GM13976 (cell line): ENCODE measurements around the gene POU2F2.

ENCODE experiments used
- DNase-seq: peaks from one replicate; pipeline ENCODE4 v3.0.0; 2012; ENCODE audit warnings: low spot score
- in situ Hi-C: fragments of 300-500 bp; cut with MboI; formaldehyde crosslinking; loops from one replicate; pipeline ENCODE4 v1.12.0; 2022; ENCODE audit warnings: low sequenced_read_pairs, mixed read lengths, inconsistent platforms; ENCODE audit not compliant: unreplicated experiment
- TF ChIP-seq, protein P1 (sequence below): IDR thresholded peaks from 2 replicates; pipeline ENCODE4 v1.5.1; 2012; ENCODE audit warnings: borderline replicate concordance, mild to moderate bottlenecking; ENCODE audit not compliant: insufficient read depth; ENCODE audit errors: extremely low read depth, missing control alignments, control extremely low read depth

POU2F2 gene

DNA sequence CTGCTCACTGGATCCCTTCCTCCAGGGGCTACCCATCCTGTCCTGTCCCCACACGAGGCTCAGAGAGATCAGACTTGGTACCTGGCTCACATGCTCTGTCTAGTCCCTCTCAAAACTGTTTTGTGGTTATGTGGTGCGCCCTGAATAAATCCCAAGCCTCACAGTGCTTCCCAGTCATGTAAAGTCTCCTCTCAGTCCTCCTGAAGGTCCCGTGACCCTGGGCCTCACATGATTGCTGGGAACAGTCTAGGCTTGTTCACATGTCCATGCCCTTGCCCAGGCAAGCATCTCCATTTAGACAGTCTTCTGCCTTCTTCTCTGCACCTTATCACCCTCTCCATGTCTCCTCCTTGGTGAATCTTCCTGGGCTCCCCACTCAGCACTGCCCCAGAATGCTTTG lies 36.0 kb upstream of the POU2F2 start:
- DNase-seq, result no peak
- TF ChIP-seq, protein P1, sequence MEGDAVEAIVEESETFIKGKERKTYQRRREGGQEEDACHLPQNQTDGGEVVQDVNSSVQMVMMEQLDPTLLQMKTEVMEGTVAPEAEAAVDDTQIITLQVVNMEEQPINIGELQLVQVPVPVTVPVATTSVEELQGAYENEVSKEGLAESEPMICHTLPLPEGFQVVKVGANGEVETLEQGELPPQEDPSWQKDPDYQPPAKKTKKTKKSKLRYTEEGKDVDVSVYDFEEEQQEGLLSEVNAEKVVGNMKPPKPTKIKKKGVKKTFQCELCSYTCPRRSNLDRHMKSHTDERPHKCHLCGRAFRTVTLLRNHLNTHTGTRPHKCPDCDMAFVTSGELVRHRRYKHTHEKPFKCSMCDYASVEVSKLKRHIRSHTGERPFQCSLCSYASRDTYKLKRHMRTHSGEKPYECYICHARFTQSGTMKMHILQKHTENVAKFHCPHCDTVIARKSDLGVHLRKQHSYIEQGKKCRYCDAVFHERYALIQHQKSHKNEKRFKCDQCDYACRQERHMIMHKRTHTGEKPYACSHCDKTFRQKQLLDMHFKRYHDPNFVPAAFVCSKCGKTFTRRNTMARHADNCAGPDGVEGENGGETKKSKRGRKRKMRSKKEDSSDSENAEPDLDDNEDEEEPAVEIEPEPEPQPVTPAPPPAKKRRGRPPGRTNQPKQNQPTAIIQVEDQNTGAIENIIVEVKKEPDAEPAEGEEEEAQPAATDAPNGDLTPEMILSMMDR, result no peak
- in situ Hi-C loops, result no loop called here

DNA sequence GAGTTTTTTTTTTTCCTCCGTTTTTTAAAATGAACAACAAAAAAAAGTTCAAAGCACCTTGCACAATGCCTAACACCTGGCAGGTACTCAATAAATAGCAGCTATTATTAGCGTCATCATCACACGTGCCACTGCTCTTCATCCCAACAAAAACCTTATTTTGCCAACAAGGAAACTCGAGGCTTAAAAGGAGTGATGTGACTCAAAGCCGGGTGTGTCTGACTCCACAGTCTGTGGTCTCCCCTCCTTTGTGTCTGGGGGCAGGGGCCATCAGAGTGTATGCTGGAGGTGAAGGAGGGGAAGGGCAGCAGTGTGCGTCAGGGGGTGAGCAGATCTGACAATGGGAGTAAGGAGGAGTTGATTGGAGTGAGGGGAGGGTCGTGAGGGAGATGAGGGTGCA lies 34.1 kb upstream of the POU2F2 start:
- in situ Hi-C loops, result no loop called here
- no peak for DNase-seq
- TF ChIP-seq, protein P1, result no peak

DNA sequence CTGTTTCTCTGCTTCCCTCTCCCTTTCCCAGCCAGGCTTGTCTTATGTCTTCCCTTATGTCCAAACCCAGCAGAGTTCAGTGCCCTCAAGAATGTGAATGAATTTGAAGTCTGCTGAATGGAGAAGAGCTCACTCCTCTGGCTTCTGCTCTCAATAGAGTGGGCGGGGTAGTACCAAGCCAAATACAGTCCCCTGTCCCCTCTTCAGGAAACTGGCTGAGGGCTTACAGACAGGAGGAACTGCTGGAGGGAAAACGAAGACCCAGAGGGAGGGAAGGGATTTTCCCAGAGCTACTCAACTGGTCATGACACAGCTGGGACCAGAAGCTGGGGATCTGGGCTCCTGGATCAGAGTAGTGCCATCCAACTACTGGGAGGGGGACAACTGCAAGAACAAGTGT lies 32.9 kb upstream of the POU2F2 start:
- TF ChIP-seq, protein P1, result no peak
- DNase-seq, result no peak
- in situ Hi-C loops, result no loop called here

DNA sequence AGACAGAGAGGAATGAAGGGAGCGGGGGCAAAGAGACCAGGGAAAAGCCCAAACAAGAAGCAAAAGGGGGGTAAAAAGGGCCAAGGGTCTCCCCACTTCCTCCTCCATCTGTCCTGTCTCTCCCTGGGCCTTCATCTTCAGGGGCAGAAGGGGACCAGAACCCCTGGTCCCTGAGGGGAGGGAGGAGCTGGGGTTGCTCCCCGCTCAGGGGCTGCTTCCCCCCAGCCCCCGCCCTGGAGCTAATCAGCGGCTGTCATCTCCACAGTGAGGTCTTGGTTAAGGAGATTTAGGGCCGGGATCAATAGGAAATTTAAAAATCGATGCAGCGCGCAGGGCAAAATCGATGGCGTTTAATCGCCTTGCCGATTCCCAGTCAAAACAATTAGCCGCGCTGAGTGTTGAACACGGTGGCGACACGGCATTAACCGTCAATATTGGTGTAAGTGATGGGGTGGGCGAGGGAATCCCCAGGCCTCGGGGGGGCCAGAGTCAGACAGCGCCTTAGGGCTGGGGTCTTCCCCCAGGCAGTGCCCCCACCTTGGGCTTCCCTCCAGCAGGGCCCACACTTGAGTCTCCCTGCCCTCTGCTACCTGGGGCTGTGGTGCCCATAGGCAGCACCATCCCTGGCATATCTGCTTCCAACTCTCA lies 29.5 kb upstream of the POU2F2 start:
- in situ Hi-C loops, result no loop called here
- TF ChIP-seq, protein P1, result no peak

DNA sequence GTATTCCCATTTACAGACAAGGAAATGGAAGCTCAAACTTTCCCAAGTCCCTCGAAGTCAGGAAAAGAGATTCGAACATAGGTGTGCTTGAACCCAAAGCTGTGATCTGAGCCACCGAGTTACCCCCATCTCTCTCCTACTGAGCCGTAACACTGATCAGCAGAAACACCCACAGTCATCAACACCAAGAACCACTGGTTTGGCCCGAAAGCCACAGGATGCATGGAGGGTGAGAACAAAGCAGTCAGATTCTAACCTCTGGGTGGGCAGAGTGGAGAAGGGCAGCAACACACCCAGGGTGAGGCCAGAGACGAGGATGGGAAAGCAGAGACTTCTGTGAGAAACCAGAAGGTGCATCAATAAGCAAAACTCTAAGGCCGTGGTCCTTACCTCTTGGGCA lies 27.7 kb upstream of the POU2F2 start:
- no peak for DNase-seq
- in situ Hi-C loops, result no loop called here
- TF ChIP-seq, protein P1, result no peak

More for the DNA sequence above, 29.5 kb upstream of the POU2F2 start:
- DNase-seq, result no peak

DNA sequence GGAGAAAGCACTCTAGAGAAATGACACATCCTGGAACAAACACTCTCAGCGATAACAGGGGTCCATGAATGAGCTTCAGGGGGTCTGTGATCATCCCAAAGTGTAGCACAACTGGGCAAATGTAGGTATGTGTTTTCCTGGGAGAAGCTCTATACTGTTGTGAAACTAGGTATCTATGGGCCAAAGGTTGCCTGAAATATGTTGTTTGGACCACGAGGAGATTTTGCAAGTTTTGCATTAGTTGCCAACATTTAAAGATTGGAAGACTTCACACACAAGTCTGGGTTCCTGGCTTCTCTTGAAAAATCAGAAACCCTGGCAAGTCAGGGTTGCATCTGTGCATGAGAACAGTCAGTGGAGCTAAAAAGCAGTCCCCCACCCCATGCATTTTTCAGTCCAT lies 26.7 kb upstream of the POU2F2 start:
- no peak for DNase-seq
- in situ Hi-C loops, result no loop called here

More for the DNA sequence above, 26.7 kb upstream of the POU2F2 start:
- TF ChIP-seq, protein P1, result no peak
